GM12878 (cell line): ENCODE data around the gene DNASE2.

Experiments
- ATF7 ChIP-seq: fragments of 450-650 bp; IDR thresholded peaks from 2 replicates; pipeline ENCODE4 v1.6.1; 2016; ENCODE audit warnings: low read depth, mild to moderate bottlenecking
- CBX3 ChIP-seq: fragments of 200-600 bp; sonication (generic); IDR thresholded peaks from 2 replicates; pipeline ENCODE4 v1.6.1; 2016; ENCODE audit warnings: low read depth, borderline replicate concordance
- CEBPB ChIP-seq, 2 experiments: fragments of 150-350 bp in 1 of 2; IDR thresholded peaks; 2 replicates each; pipeline ENCODE4 v1.6.1; 2012 to 2014; ENCODE audit warnings: low read depth in 2 of 2, low read length in 2 of 2, borderline replicate concordance in 1 of 2, inconsistent platforms in 1 of 2
- CTCF ChIP-seq, 3 experiments: IDR thresholded peaks in 2 of 3; conservative IDR thresholded peaks in 1 of 3; 2 replicates each; pipeline ENCODE4 v1.5.1; 2011; ENCODE audit warnings: low read depth in 3 of 3, low read length in 3 of 3, mild to moderate bottlenecking in 3 of 3, control low read depth in 2 of 3, moderate library complexity in 2 of 3, inconsistent platforms in 1 of 3, mixed read lengths in 1 of 3; ENCODE audit not compliant: control insufficient read depth in 2 of 3, insufficient read depth in 1 of 3; ENCODE audit errors: extremely low read depth in 1 of 3
- MYB ChIP-seq: fragments of 150-350 bp; IDR thresholded peaks from 2 replicates; pipeline ENCODE4 v1.6.1; 2014; ENCODE audit warnings: mild to moderate bottlenecking, low read depth, low read length, borderline replicate concordance
- NFYA ChIP-seq: IDR thresholded peaks from 2 replicates; pipeline ENCODE4 v1.6.1; 2011; ENCODE audit warnings: low read depth, mild to moderate bottlenecking, low read length, improper control_type of control experiment, borderline replicate concordance
- PRDM15 ChIP-seq: fragments of 450-650 bp; formaldehyde crosslinking; IDR thresholded peaks from 2 replicates; pipeline ENCODE4 v1.4.0; 2020; ENCODE audit warnings: mild to moderate bottlenecking, moderate library complexity
- RCOR1 ChIP-seq: conservative IDR thresholded peaks from 2 replicates; pipeline ENCODE4 v1.6.1; 2012; ENCODE audit warnings: low read depth, low read length, improper control_type of control experiment
- SIN3A ChIP-seq: IDR thresholded peaks from 2 replicates; pipeline ENCODE4 v1.6.1; 2012; ENCODE audit warnings: low read depth, low read length, improper control_type of control experiment
- TAF1 ChIP-seq: IDR thresholded peaks from 2 replicates; pipeline ENCODE4 v1.6.1; 2011; ENCODE audit warnings: mild to moderate bottlenecking, low read depth, low read length, borderline replicate concordance
- ZNF592 ChIP-seq: fragments of 450-650 bp; IDR thresholded peaks from 2 replicates; pipeline ENCODE4 v1.6.1; 2017; ENCODE audit warnings: mild to moderate bottlenecking, moderate library complexity

- TF ChIP-seq ZNF592, result no peak
- no peak for TF ChIP-seq NFYA
- TF ChIP-seq SIN3A, result no peak
- TF ChIP-seq MYB, result no peak
- TF ChIP-seq CTCF (IDR thresholded peaks at IDR 0.05 in 2 of 3, conservative IDR thresholded peaks at IDR 0.05 in 1 of 3; ENCODE audit: control insufficient read depth in 2 of 3, extremely low read depth in 1 of 3, insufficient read depth in 1 of 3, low read depth in 3 of 3, low read length in 3 of 3), result no peak
- no peak for TF ChIP-seq PRDM15 (CRISPR knock-in tag)
- no peak for TF ChIP-seq TAF1
- TF ChIP-seq CBX3, result no peak
- TF ChIP-seq CEBPB (IDR thresholded peaks at IDR 0.05; ENCODE audit: borderline replicate concordance in 1 of 2, low read depth in 2 of 2, low read length in 2 of 2), result no peak
- no peak for TF ChIP-seq ATF7
- no peak for TF ChIP-seq RCOR1
Observed at GRCh38 chr19:12841094-12841493, 40.2 kb downstream of the DNASE2 start.
